ENCODE results near the gene LARGE2.

LARGE2 gene

GRCh38 chr11:45919806-45920530 is 2.5 kb upstream of the LARGE2 start:
- Histone ChIP-seq H2AK5ac (ENCODE audit: low read length) (no peak overlapping the region), H3K18ac (ENCODE audit: low read length) (no peak overlapping the region), H3K36me3 (ENCODE audit: control insufficient read depth, insufficient read depth, low read length) (no peaks in the 10 kb centered on the region), H2BK5ac (ENCODE audit: low read length) (no peak overlapping the region), H3K79me2 (ENCODE audit: control insufficient read depth, insufficient read depth, low read length) (no peaks in the 10 kb centered on the region), H4K5ac (ENCODE audit: low read length) (no peak overlapping the region), H4K8ac (ENCODE audit: low read depth, low read length) (no peak overlapping the region), H3K4me3 (ENCODE audit: low read length) (no peak overlapping the region), H3K9ac (ENCODE audit: low read length) (no peak overlapping the region), H3K4me2 (ENCODE audit: low read length) (no peak overlapping the region), H3K23ac (ENCODE audit: low read length) (no peak overlapping the region), H3K4me1 (ENCODE audit: control insufficient read depth, low read depth, low read length) (peaks cover 1% of the 10 kb centered on the region), H3K79me1 (ENCODE audit: low read length) (no peaks in the 10 kb centered on the region), H2BK120ac (ENCODE audit: low read depth, low read length) (no peak overlapping the region), H3K27ac (ENCODE audit: low read depth, low read length) (peak overlapping the region; percentile 8), H3K27me3 (ENCODE audit: insufficient read depth, low read length, poor library complexity) (no peaks in the 10 kb centered on the region), H3K4ac (ENCODE audit: low read depth, low read length) (no peak overlapping the region), H2BK15ac (replicated peaks; ENCODE audit: low read depth) (no peak overlapping the region), H3K56ac (ENCODE audit: low read length) (no peak overlapping the region)
- no CpG with 5 or more reads among the region's 13 CpGs for WGBS (ENCODE audit: extremely low coverage, insufficient coverage, low lambda C conversion rate)
- DNase-seq, result peak; percentile 34

DNA sequence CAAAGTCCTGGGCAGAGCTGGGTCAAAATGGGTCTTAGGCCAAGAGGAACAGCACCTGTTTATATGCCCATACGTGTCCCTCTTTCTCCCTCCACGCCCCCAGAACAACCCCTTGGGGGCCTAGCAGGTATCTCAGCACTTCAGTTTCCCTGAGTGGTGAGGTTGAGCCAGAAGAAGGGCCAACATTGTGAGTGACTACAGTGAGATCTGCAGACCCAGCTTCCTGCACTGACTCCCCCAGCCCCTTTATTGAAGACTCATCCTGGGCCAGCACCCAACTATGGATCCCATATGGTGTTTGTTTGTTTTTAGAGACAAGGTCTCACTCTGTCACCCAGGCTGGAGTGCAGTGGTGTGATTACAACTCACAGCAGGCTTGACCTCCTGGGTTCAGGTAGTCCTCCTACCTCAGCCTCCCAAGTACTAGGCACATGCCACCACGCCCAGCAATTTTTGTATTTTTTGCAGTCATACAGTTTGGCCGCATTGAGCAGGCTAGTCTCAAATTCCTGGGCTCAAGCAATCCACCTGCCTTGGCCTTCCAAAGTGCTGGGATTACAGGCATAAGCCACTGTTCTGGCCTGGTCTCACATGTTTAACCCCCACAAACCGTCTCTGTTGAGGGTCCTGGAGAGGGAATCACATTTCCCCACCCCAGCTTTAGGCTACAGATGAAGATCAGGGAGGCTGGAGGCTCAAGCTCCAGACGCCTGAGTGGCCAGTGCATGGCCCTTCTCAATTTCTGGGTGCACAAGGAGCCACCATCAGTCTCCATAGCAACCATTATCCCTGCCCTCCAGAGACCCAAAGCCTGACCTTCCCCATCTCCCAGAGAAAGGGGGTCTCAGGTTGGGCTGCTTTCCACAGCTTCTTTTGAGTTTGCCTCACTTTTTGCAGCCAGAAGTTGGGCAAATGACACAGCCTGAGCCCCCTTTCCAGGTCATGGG is 1.7 kb upstream of the LARGE2 start:
- Histone ChIP-seq H3K23ac (ENCODE audit: low read length) (no peak overlapping the region), H3K18ac (ENCODE audit: low read length) (no peak overlapping the region), H2AK5ac (ENCODE audit: low read length) (no peak overlapping the region), H3K9ac (ENCODE audit: low read length) (no peak overlapping the region), H3K36me3 (ENCODE audit: control insufficient read depth, insufficient read depth, low read length) (no peaks in the 10 kb centered on the region), H3K4me3 (ENCODE audit: low read length) (no peak overlapping the region), H3K79me1 (ENCODE audit: low read length) (no peaks in the 10 kb centered on the region), H2BK5ac (ENCODE audit: low read length) (no peak overlapping the region), H3K4me1 (ENCODE audit: control insufficient read depth, low read depth, low read length) (peaks cover 1% of the 10 kb centered on the region), H3K56ac (ENCODE audit: low read length) (no peak overlapping the region), H2BK120ac (ENCODE audit: low read depth, low read length) (no peak overlapping the region), H3K27ac (ENCODE audit: low read depth, low read length) (no peak overlapping the region), H3K4me2 (ENCODE audit: low read length) (no peak overlapping the region), H4K5ac (ENCODE audit: low read length) (no peak overlapping the region), H2BK15ac (replicated peaks; ENCODE audit: low read depth) (no peak overlapping the region), H4K8ac (ENCODE audit: low read depth, low read length) (no peak overlapping the region), H3K79me2 (ENCODE audit: control insufficient read depth, insufficient read depth, low read length) (no peaks in the 10 kb centered on the region), H3K4ac (ENCODE audit: low read depth, low read length) (no peak overlapping the region), H3K27me3 (ENCODE audit: insufficient read depth, low read length, poor library complexity) (no peaks in the 10 kb centered on the region)
- no peak for DNase-seq
- WGBS (ENCODE audit: extremely low coverage, insufficient coverage, low lambda C conversion rate), result no CpG with 5 or more reads among the region's 6 CpGs

DNA sequence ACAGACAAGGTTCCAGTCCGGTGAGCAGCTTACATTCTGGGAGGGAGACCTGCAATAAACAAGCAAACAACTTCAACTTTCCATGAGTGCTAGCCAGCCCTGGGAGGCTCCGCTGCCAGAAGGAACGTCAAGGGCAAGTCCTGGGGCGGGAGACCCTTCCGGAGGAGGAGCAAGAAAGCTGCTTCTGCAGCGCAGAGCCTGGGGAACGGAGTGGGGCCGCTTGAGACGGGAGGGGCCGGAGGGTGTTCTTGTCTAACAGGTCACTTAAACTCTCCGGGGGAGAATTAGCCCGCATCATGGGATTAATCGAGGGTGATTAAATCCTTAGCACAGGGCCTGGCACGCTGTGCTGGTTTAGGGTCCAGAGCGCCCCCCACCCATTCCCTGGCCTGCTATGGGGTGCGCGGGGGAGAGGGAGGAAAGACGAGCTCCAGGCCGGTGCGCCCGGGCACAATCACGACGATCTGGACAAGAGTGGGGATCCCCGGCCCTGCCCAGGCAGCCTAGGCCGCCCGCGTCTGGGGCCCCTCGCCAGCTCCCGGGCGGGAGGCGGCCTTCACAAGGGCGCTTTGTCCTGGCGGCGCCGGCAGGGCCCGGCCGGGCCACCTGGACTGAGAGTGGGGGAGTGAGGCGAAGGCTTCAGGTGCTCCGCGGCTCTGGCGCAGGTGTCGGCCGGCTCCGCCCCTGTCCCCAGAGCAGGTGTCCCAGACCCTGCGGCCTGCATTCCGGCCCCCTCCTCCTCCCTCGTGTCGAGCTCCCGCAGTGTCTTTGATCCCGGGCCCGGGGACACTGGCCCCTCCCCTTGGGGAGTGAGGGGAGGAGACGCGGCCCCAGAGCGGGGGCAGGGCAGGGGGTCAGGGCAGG is 663 bp upstream of the LARGE2 start:
- Histone ChIP-seq H3K4ac (ENCODE audit: low read depth, low read length) (no peak overlapping the region), H3K79me2 (ENCODE audit: control insufficient read depth, insufficient read depth, low read length) (no peaks in the 10 kb centered on the region), H3K79me1 (ENCODE audit: low read length) (no peaks in the 10 kb centered on the region), H2BK5ac (ENCODE audit: low read length) (no peak overlapping the region), H2AK5ac (ENCODE audit: low read length) (no peak overlapping the region), H3K4me2 (ENCODE audit: low read length) (peak overlapping the region; percentile 32), H3K4me3 (ENCODE audit: low read length) (no peak overlapping the region), H2BK15ac (replicated peaks; ENCODE audit: low read depth) (no peak overlapping the region), H3K36me3 (ENCODE audit: control insufficient read depth, insufficient read depth, low read length) (no peaks in the 10 kb centered on the region), H3K23ac (ENCODE audit: low read length) (no peak overlapping the region), H3K56ac (ENCODE audit: low read length) (peak overlapping the region; percentile 56), H4K8ac (ENCODE audit: low read depth, low read length) (no peak overlapping the region), H3K27me3 (ENCODE audit: insufficient read depth, low read length, poor library complexity) (no peaks in the 10 kb centered on the region), H4K5ac (ENCODE audit: low read length) (no peak overlapping the region), H3K18ac (ENCODE audit: low read length) (no peak overlapping the region), H2BK120ac (ENCODE audit: low read depth, low read length) (no peak overlapping the region), H3K27ac (ENCODE audit: low read depth, low read length) (no peak overlapping the region), H3K4me1 (ENCODE audit: control insufficient read depth, low read depth, low read length) (peaks cover 1% of the 10 kb centered on the region), H3K9ac (ENCODE audit: low read length) (peak overlapping the region; percentile 5)
- WGBS (ENCODE audit: extremely low coverage, insufficient coverage, low lambda C conversion rate), result no CpG with 5 or more reads among the region's 54 CpGs
- peak; percentile 89 for DNase-seq

GRCh38 chr11:45924036-45924915 is 1.8 kb downstream of the LARGE2 start:
- Histone ChIP-seq H4K8ac (ENCODE audit: low read depth, low read length) (no peak overlapping the region), H2BK5ac (ENCODE audit: low read length) (no peak overlapping the region), H3K4me1 (ENCODE audit: control insufficient read depth, low read depth, low read length) (no peaks in the 10 kb centered on the region), H2BK120ac (ENCODE audit: low read depth, low read length) (no peak overlapping the region), H3K4me3 (ENCODE audit: low read length) (no peak overlapping the region), H3K56ac (ENCODE audit: low read length) (no peak overlapping the region), H4K5ac (ENCODE audit: low read length) (no peak overlapping the region), H3K18ac (ENCODE audit: low read length) (no peak overlapping the region), H3K23ac (ENCODE audit: low read length) (no peak overlapping the region), H3K9ac (ENCODE audit: low read length) (no peak overlapping the region), H3K36me3 (ENCODE audit: control insufficient read depth, insufficient read depth, low read length) (no peaks in the 10 kb centered on the region), H2AK5ac (ENCODE audit: low read length) (no peak overlapping the region), H3K27ac (ENCODE audit: low read depth, low read length) (no peak overlapping the region), H3K4ac (ENCODE audit: low read depth, low read length) (no peak overlapping the region), H3K79me2 (ENCODE audit: control insufficient read depth, insufficient read depth, low read length) (no peaks in the 10 kb centered on the region), H3K4me2 (ENCODE audit: low read length) (no peak overlapping the region), H2BK15ac (replicated peaks; ENCODE audit: low read depth) (no peak overlapping the region), H3K79me1 (ENCODE audit: low read length) (no peaks in the 10 kb centered on the region), H3K27me3 (ENCODE audit: insufficient read depth, low read length, poor library complexity) (no peaks in the 10 kb centered on the region)
- WGBS (ENCODE audit: extremely low coverage, insufficient coverage, low lambda C conversion rate), result no CpG with 5 or more reads among the region's 22 CpGs
- no peak for DNase-seq

DNA sequence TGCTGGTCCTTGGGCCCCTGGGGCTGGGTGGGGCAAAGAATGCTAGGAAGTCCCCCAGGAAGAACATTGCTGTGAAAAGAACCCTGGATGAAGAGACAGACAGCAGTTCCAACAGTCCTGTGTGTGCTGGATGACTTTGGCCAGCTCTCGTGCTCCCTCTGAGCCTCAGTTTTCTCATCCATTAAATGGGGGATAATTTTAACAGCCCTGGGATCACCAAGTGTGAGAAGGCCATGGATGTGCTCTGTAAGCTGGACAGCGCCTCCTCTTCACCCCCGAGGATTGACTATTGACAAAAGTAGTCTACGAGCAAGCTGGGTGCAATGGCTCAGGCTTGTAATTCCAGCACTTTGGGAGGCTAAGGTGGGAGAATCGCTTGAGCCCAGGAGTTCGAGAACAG is 2.5 kb downstream of the LARGE2 start:
- H3K79me1 ChIP-seq (ENCODE audit: low read length), result no peaks in the 10 kb centered on the region
- H4K5ac ChIP-seq (ENCODE audit: low read length), result no peak overlapping the region
- no CpG with 5 or more reads among the region's 6 CpGs for WGBS (ENCODE audit: extremely low coverage, insufficient coverage, low lambda C conversion rate)
- H3K79me2 ChIP-seq (ENCODE audit: control insufficient read depth, insufficient read depth, low read length), result no peaks in the 10 kb centered on the region
- no peak overlapping the region for H3K4me3 ChIP-seq (ENCODE audit: low read length)
- no peak overlapping the region for H2BK120ac ChIP-seq (ENCODE audit: low read depth, low read length)
- no peak overlapping the region for H3K56ac ChIP-seq (ENCODE audit: low read length)
- H4K8ac ChIP-seq (ENCODE audit: low read depth, low read length), result no peak overlapping the region
- H3K9ac ChIP-seq (ENCODE audit: low read length), result no peak overlapping the region
- no peak overlapping the region for H3K4me2 ChIP-seq (ENCODE audit: low read length)
- no peak overlapping the region for H3K4ac ChIP-seq (ENCODE audit: low read depth, low read length)
- no peak overlapping the region for H2BK5ac ChIP-seq (ENCODE audit: low read length)
- no peak overlapping the region for H3K27ac ChIP-seq (ENCODE audit: low read depth, low read length)
- no peak for DNase-seq
- H3K18ac ChIP-seq (ENCODE audit: low read length), result no peak overlapping the region
- no peak overlapping the region for H2AK5ac ChIP-seq (ENCODE audit: low read length)
- no peaks in the 10 kb centered on the region for H3K4me1 ChIP-seq (ENCODE audit: control insufficient read depth, low read depth, low read length)
- H3K36me3 ChIP-seq (ENCODE audit: control insufficient read depth, insufficient read depth, low read length), result no peaks in the 10 kb centered on the region
- no peak overlapping the region for H2BK15ac ChIP-seq (replicated peaks; ENCODE audit: low read depth)
- H3K27me3 ChIP-seq (ENCODE audit: insufficient read depth, low read length, poor library complexity), result no peaks in the 10 kb centered on the region
- no peak overlapping the region for H3K23ac ChIP-seq (ENCODE audit: low read length)

Data from mesendoderm (in vitro differentiated cells).